ENCODE measurements around the gene GTPBP4. TPM values are rescaled to one million over a fixed set of nuclear protein-coding genes. Genes with fewer than 3 reads are reported as not detected.

GTPBP4 gene
- total and polyA plus RNA-seq, 9 of the 15 experiments (the other 6 are each of a cell fraction or from before 2014, with no cell fraction given), result 79.0 to 155 (median 128) TPM

DNA sequence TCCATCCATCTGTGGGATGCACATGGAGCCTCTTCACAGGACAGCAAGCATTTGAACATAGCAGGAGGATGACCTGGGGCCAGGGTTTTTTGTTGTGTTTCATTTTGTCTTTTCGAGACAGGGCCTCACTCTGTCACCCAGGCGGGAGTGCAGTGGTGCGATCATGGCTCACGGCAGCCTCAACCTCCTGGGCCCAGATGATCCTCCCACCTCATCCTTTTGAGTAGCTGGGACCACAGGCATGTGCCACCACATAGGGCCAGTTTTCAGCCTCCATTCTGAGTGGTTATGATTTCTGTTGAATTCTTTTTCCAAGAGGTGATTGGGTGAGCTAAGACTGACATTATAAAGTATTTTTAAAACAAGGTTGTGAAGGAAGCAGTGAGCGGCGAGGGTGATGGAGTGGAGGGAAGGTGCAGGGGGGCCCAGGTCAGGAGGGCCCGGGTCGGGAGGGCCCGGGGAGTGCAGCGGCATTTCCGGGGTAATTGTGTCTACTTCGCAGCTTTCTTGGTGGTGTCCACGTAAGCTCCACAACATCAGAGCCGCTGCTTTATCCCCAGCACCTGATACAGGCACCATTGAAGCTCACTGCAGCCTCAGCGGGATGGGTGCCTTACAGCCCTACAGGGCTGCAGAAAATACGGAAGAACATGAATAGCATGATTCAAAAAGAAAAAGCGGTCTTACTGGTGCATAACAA lies 44.8 kb upstream of the GTPBP4 start:
- CTCF ChIA-PET (ENCODE audit: low intra/inter-chr PET ratio), result no interaction called here
- WGBS (ENCODE audit: insufficient coverage, low coverage, missing lambda C conversion rate), result 41% methylated on average over 14 of the region's 17 CpGs
- POLR2A ChIA-PET, result interaction anchor here (1.6 kb wide), 2 partner anchors 12 to 44 kb away, joined by 3 to 4 read pairs; partner anchors contain the start of gene LARP4B
- ATAC-seq, result no peak
- H3K4me1 ChIP-seq (replicated peaks in 1 of 2; ENCODE audit: control insufficient read depth in 2 of 2, insufficient read depth in 2 of 2, low read length in 2 of 2), result peaks cover 0 to 7% of the 10 kb centered on the region in 2 experiments; a peak in 2 of 5 replicates
- FAIRE-seq, result no peak
- no peaks in the 10 kb centered on the region for H3K36me3 ChIP-seq (ENCODE audit: control insufficient read depth, insufficient read depth, low read length)
- no peak for DNase-seq (ENCODE audit: extremely low read depth in 1 of 4, low spot score in 3 of 4)
- no peak overlapping the region for H3K4me3 ChIP-seq
- no peaks in the 10 kb centered on the region for H4K20me1 ChIP-seq (replicated peaks; ENCODE audit: control insufficient read depth, insufficient read depth, low read length)
- 0 out of 2 replicates have a peak overlapping the region, but pooled peaks have one; percentile 4 for H2AFZ ChIP-seq (ENCODE audit: low read depth, low read length)
- H3K9ac ChIP-seq (ENCODE audit: insufficient read depth in 1 of 2, low read depth in 2 of 2, low read length in 2 of 2), result no peak overlapping the region
- no peak for TF ChIP-seq TRIM28 (IDR thresholded peaks at IDR 0.05)
- H3K27me3 ChIP-seq (ENCODE audit: control insufficient read depth in 2 of 2, insufficient read depth in 2 of 2, low read length in 2 of 2), result peaks cover 2 to 14% of the 10 kb centered on the region in 2 experiments; a peak in 4 of 5 replicates
- in situ Hi-C loops (cut with MboI), result no loop called here
- BruUV-seq (replicated peaks), result no TSS peak
- no peaks in the 10 kb centered on the region for H3K79me2 ChIP-seq (ENCODE audit: control insufficient read depth, insufficient read depth, low read length)
- no peak overlapping the region for H3K27ac ChIP-seq (ENCODE audit: extremely low read depth, low read depth, low read length)
- H3K9me3 ChIP-seq (replicated peaks; ENCODE audit: control insufficient read depth, insufficient read depth, low read depth, low read length), result no peaks in the 10 kb centered on the region
- H3K4me2 ChIP-seq (ENCODE audit: insufficient read depth, low read length), result no peak overlapping the region
- intact Hi-C loops (cut with micrococcal nuclease), result no loop called here
- no peaks in the 10 kb centered on the region for H3K9me1 ChIP-seq (ENCODE audit: control insufficient read depth, insufficient read depth, low read length)

- Histone ChIP-seq H3K27me3 (ENCODE audit: control insufficient read depth in 2 of 2, insufficient read depth in 2 of 2, low read length in 2 of 2) (peaks cover 10 to 22% of the 10 kb centered on the region in 2 experiments), H3K4me2 (ENCODE audit: insufficient read depth, low read length) (no peak overlapping the region), H3K9me3 (replicated peaks; ENCODE audit: control insufficient read depth, insufficient read depth, low read depth, low read length) (no peaks in the 10 kb centered on the region), H4K20me1 (replicated peaks; ENCODE audit: control insufficient read depth, insufficient read depth, low read length) (no peaks in the 10 kb centered on the region), H3K36me3 (ENCODE audit: control insufficient read depth, insufficient read depth, low read length) (no peaks in the 10 kb centered on the region), H3K4me1 (replicated peaks in 1 of 2; ENCODE audit: control insufficient read depth in 2 of 2, insufficient read depth in 2 of 2, low read length in 2 of 2) (peaks cover 0 to 7% of the 10 kb centered on the region in 2 experiments; a peak in 2 of 5 replicates), H2AFZ (ENCODE audit: low read depth, low read length) (0 out of 2 replicates have a peak overlapping the region, but pooled peaks have one; percentile 4), H3K79me2 (ENCODE audit: control insufficient read depth, insufficient read depth, low read length) (no peaks in the 10 kb centered on the region), H3K27ac (ENCODE audit: extremely low read depth, low read depth, low read length) (no peak overlapping the region), H3K9ac (ENCODE audit: insufficient read depth in 1 of 2, low read depth in 2 of 2, low read length in 2 of 2) (peak overlapping the region in 1 of 2 experiments; percentile 69; a peak in 1 of 4 replicates), H3K4me3 (no peak overlapping the region), H3K9me1 (ENCODE audit: control insufficient read depth, insufficient read depth, low read length) (no peaks in the 10 kb centered on the region)
- intact Hi-C loops (cut with micrococcal nuclease) (no loop called here), in situ Hi-C loops (cut with MboI) (no loop called here)
- whole genome bisulfite sequencing (ENCODE audit: insufficient coverage, low coverage, missing lambda C conversion rate), result 45% methylated on average over 14 of the region's 14 CpGs
- ChIA-PET POLR2A (interaction anchor here (1.6 kb wide), 1 partner anchor 13 kb away, joined by 4 read pairs; the partner anchor contains the start of gene LARP4B), CTCF (ENCODE audit: low intra/inter-chr PET ratio) (no interaction called here)
- DNase-seq (ENCODE audit: extremely low read depth in 1 of 4, low spot score in 3 of 4), result no peak
- TF ChIP-seq, protein P1, sequence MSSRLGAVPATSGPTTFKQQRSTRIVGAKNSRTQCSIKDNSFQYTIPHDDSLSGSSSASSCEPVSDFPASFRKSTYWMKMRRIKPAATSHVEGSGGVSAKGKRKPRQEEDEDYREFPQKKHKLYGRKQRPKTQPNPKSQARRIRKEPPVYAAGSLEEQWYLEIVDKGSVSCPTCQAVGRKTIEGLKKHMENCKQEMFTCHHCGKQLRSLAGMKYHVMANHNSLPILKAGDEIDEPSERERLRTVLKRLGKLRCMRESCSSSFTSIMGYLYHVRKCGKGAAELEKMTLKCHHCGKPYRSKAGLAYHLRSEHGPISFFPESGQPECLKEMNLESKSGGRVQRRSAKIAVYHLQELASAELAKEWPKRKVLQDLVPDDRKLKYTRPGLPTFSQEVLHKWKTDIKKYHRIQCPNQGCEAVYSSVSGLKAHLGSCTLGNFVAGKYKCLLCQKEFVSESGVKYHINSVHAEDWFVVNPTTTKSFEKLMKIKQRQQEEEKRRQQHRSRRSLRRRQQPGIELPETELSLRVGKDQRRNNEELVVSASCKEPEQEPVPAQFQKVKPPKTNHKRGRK (tag; IDR thresholded peaks at IDR 0.05), result no peak
- TF ChIP-seq PHF8 (IDR thresholded peaks at IDR 0.05; ENCODE audit: borderline replicate concordance, low read length) (no peak), CHCHD3 (CRISPR knock-in tag; IDR thresholded peaks at IDR 0.05) (no peak), TFAM (CRISPR knock-in tag; conservative IDR thresholded peaks at IDR 0.05) (no peak), STAT5B (CRISPR knock-in tag; IDR thresholded peaks at IDR 0.05) (no peak), MYNN (IDR thresholded peaks at IDR 0.05) (no peak), MYNN (CRISPR knock-in tag; IDR thresholded peaks at IDR 0.05) (no peak), PML (IDR thresholded peaks at IDR 0.05; ENCODE audit: low read length) (no peak), CBX8 (IDR thresholded peaks at IDR 0.05; ENCODE audit: borderline replicate concordance, extremely low read depth, low read depth, low read length, poor library complexity, severe bottlenecking) (no peak), SPI1 (IDR thresholded peaks at IDR 0.05; ENCODE audit: borderline replicate concordance, low read depth, low read length) (peak; percentile 9; the same call in 1 of the 2 replicates)
- no peak for ATAC-seq
- BruUV-seq (replicated peaks), result no TSS peak
- no peak for FAIRE-seq
These were observed 44.0 kb upstream of the GTPBP4 start for GRCh38 chr10:944034-944831.

All from K562 (cell line).